NCI-H345 (cell line): Measurements from ENCODE around the gene TRIM6.
"Not testable (repeated sequence)": the region's sequence is repeated elsewhere in the genome, so short reads cannot be mapped to it uniquely, and the experiment has no call there.

Source experiments
- DNase-seq: peaks from one replicate; lab custom pipeline; 2025; lab: John Stamatoyannopoulos, UW

The TRIM6 gene

DNA sequence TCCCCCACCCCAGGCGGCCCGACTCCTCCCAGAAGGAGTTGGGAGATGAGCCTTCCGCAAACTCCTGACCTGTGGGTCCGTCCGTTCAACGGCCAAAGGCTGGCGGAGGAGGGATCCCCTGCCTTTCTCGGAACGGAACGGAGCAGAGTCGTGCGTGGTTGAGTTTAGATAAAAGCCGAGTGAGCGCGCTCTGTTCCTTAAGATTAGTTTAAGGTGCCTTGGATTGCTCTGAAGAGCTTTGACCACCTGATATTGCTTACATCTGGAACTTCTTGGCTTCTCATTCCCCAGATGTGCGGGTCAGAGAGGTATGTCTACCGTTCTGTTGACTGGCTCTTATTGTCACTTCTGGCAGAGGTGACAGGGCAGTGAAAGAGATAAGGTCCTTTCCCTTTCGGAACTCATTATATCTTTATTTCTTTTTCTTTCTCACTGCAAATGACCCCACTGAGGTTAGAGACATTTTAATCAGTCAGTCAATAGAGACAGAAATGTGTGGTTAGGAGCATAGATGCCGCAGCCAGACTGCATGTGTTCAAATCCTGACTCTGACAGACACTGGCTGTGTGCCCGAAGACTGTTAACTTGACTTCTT, at the start of gene TRIM6:
Gene TRIM6 (plus strand): TSS at position 31 of the 595 bp plus-strand sequence. CDS start 261 bp downstream, at position 292.
- no peak for DNase-seq

DNA sequence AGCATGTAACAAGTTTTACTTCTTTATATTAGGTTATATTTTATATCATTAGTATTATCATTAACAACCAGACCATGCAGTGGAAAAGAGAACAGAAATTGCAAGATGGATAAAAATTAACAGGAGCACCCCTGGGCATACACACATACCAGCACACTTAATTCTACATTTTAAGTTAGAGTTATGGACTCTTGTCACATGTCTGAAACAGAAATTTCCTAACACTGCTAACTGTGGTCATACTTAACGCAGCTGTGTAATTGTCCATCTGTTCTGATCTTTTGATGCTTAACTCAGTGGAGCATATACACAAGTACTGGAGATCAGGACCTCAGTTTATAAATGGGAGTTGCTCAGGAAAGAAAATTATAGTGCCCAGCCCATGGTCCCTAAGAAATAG, 48.5 kb upstream of the TRIM6 start:
- no peak for DNase-seq

GRCh38 chr11:5548440-5548839, 48.0 kb upstream of the TRIM6 start, which contains the start of gene OR52H1:
TSS of gene OR52H1 (minus strand) at chr11:5548540. CDS start at chr11:5545505, 3,035 bp downstream.
- no peak for DNase-seq

DNA sequence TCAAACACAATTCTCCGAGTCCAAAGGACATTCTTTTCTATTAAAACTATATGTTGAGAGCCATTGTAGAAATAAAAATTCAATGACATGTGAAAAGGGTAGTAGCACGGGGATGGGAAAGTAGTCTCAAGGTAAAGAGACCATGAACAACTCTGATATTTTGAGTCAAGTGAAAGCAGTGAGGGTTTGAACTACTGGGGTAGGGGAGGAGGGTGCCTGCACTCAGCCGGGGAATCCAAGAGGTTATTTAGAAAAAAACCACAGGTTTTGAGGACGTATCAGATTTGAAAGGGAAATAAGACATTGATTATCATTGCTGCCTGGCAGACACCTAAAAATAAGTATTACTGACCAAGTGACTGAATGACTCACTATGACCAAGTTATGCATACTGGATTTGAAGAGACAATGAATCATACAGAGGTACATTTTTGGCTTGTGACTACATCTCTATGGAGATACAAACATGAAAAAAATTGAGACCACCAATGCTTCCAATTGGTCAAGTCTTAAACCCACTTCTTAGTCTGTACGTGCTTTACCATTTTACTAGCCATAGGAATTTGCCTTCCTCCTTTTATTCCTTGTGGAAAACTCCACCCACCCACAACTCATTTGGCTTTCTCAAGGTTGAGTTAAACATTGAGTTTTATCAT, 45.9 kb upstream of the TRIM6 start:
- DNase-seq, result no peak

GRCh38 chr11:5553343-5553742, 43.1 kb upstream of the TRIM6 start:
- DNase-seq, result no peak

DNA sequence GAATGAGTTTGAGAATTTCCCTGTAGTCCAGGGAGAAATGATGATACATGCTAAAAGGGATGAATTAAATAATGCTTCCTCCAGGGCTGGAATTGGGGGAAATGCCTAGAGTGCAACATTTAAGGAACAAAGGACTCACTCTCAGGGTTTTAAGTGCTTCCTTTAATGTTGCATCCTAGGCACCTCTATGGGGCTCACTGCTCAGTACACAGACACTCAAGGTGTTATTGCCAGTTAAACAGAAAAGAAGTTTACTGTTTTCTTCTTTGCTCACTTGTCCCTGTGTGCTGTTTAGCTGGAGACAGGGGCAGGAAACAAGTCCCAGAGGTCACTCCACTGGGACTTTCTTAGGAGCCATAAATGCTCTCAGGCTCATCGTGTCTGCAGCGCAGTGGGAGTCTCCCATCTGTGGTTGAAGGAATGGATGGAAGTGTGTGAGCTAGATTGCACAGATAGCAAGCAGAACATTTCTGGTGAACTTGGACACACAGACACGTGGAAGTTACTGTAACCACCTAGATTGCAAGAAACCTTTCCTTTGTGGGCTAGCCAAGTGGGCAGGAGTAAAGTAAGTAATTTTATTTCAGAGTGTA, 39.7 kb upstream of the TRIM6 start:
- no peak for DNase-seq

DNA sequence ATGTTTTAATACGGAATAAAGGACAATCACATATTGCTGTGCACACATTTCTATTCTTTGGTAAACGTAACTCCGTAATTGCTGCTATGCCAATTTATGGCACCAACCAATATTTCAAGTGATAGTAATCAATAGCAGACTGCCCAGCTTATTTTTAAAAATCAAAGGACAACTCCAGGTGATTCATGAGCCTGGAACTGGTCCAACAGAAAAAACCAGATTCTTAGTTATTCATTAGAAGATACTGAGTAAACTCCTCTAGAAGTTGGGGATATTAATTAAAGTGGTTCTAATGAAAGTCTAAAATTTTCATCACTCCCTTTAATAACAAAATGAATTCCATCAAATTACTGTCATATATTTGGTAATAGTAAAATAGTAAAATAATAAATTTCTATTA, 38.7 kb upstream of the TRIM6 start:
- DNase-seq, result no peak

DNA sequence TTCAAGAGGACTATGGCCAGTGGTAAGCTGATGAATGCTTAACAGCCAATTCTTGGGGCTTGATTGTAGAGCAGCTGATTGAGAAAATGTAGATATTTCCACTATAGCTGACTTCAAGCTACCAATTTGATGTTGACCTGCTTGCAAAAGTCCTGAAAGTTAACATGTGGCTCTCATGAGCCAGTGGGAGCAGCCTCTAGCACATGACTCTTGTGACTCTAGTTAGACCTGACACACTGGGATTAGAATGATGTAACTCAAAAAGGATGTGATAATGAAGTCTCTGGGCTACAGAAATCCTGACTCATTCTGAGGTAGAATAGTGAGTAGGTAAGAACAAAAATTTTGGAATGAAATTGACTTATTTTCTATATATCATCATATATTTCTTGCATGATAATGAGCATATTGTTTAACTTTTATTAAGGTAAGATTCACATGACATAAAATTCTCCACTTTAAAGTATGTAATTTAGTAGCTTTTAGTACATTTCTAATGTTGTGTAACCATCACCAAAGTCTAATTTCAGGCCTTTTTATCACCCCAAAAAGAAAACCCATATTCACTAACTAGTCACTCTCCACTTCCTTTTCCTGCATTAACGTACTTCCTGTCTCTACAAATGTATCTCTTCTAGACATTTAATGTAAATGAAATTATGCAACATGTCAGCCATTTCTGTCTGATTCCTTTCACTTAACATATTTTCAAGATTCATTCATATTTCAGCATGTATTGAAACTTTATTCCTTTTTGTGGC, 32.0 kb upstream of the TRIM6 start:
- DNase-seq, result no peak

DNA sequence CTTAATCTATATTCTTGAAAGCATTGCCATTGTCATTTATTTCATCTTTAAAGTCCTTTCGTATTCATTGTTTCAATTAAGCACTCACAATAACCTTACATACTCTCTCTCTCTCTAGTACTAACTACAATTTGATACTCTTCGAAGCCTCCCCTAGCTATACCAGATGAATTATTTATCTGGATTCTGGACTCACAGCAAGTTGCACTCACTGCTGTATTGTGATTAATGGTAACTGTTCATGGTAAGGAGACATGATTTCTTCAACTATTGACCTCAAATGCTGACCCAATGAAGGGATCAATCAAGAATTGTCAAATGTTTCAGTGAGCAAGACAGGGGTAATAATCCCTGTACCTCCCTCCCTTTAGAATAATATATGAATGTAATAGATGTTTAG, 21.8 kb upstream of the TRIM6 start:
- no peak for DNase-seq

- no peak for DNase-seq
These were observed 21.3 kb upstream of the TRIM6 start for GRCh38 chr11:5575152-5575551.

DNA sequence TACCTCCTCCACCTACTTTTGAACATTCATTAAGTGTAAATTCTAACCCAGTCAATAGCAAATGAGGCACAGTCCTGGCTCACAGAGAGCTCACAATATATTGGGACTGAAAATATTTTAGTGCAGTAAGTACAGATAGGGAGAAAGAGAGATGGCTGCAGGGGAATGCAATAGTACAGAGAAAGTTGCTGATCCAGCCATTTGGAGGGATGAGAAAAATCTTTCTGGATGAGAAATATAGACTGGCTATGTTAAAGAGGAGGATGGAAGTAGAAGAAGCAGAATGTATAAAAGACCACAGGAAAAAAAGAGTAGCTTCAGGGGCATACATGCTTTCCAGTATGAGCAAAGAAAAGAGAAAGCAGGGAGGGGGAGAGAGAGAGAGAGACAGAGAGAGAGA, 19.3 kb upstream of the TRIM6 start:
- DNase-seq, result no peak

GRCh38 chr11:5580577-5580976, 15.9 kb upstream of the TRIM6 start, which contains the start of gene OR52B6:
TSS of gene OR52B6 (plus strand) at chr11:5580877. CDS start at chr11:5580877, 0 bp downstream.
- no peak for DNase-seq

GRCh38 chr11:5581014-5581413, 15.4 kb upstream of the TRIM6 start:
- DNase-seq, result no peak

- not testable (repeated sequence) for DNase-seq
These were observed 12.0 kb upstream of the TRIM6 start for GRCh38 chr11:5584458-5584857.

DNA sequence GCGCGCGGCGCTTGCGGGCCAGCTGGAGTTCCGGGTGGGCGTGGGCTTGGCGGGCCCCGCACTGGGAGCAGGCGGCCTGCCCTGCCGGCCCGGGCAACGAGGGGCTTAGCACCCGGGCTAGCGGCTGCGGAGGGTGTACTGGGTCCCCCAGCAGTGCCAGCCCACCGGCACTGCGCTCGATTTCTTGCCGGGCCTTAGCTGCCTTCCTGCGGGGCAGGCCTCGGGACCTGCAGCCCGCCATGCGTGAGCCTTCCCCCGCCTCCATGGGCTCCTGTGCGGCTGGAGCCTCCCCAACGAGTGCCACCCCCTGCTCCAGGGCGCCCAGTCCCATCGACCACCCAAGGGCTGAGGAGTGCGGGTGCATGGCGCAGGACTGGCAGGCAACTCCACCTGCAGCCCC, 6.5 kb upstream of the TRIM6 start:
- DNase-seq, result not testable (repeated sequence)

DNA sequence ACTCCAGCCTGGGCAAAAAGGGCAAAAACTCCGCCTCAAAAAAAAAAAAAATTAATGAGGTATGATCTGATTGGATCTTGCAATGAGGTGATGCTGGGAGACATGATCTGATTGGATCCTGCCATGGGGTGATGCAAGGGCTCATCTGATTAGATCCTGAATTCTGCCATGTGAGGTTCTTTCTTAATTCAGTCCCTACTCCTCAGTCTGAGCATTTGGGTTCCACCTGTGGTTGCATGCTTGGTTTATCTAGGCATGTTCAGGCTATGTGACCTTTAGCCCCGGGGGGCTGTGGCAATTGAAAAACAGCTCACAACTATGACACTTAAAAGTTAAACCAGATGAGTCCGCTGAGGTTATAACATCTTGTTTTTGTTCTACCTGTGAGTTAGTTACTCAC, 4.8 kb upstream of the TRIM6 start:
- no peak for DNase-seq

DNA sequence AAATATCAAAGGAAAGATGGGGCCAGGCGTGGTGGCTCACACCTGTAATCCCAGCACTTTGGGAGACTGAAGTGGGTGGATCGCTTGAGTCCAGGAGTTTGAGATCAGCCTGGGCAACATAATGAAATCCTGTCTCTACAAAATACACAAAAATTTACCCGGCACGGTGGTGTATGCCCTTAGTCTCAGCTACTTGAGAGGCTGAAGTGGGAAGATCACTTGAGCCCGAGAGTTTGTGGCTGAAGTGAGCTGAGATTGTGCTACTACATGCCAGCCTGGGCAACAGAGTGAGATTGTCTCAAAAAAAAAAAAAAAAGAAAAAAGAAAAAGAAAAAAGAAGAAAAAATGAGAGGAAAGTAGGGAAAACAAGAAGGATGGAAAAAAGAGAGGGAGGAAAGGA, 3.8 kb upstream of the TRIM6 start:
- no peak for DNase-seq

DNA sequence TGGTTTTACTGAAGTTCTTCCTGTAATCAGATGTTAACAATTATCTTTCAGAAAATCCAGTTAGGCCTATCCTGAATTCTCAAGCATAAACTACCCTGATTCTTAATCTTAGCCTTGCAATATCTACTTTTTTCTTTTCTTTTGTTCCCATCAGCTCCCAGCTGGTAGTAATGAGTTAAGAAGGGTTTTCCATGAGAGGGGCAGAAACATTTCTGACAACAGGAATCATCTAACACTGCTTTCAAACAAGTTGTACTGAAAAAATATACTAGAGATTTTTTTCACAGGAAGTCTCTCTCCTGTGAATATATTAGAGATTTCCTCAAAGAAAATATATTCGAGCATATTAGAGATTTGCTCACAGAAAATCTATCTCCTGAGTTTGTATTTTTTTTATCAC, 3.3 kb upstream of the TRIM6 start:
- no peak for DNase-seq

GRCh38 chr11:5597953-5598352, 1.5 kb downstream of the TRIM6 start:
- no peak for DNase-seq

GRCh38 chr11:5600374-5600851, 4.0 kb downstream of the TRIM6 start:
- DNase-seq, result peak; percentile 27

GRCh38 chr11:5602791-5603190, 6.4 kb downstream of the TRIM6 start:
- not testable (repeated sequence) for DNase-seq

GRCh38 chr11:5603326-5603725, 6.9 kb downstream of the TRIM6 start:
- DNase-seq, result no peak

DNA sequence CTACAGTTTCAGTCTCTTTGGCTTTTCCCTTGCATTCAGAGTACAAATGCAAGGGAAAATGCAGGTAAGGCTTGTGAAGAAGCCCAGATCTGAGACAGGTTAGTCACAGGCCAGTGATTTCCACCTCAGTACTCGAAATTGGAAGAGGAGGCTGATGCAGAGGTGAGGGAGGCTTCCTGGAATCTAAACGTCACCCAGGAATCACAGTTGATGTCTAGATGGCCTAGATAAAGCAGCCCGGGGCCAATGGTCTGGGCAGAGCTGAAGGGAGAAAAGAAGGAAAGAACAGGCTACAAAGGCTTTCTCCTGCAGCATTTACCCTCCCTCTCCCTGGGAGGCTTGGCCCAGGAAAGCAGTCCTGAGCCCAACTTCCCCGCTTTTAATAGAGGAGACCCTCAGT, 8.5 kb downstream of the TRIM6 start:
- no peak for DNase-seq
